Neural progenitor cell (in vitro differentiated cells): ENCODE results near the gene SLC4A1.
A peak's percentile ranks its signal among the peaks of the same experiment; 100 is the strongest.

Experiments
- CTCF ChIP-seq: fragments of 200-600 bp; sonication (generic); IDR thresholded peaks from 2 replicates; pipeline ENCODE4 v1.5.1; 2017; ENCODE audit warnings: antibody characterized with exemption, mild to moderate bottlenecking
- EZH2 ChIP-seq: fragments of 200-600 bp; sonication (generic); IDR thresholded peaks from 2 replicates; pipeline ENCODE4 v1.6.1; 2017; ENCODE audit warnings: antibody characterized with exemption, mild to moderate bottlenecking, moderate library complexity

- peak; percentile 50 for TF ChIP-seq CTCF
- TF ChIP-seq EZH2, result no peak
These were observed 48.8 kb downstream of the SLC4A1 start for GRCh38 chr17:44219108-44219615.
